OCI-LY7 (cell line): Measurements from ENCODE around the gene TBC1D17. TPM values are rescaled to one million over a fixed set of nuclear protein-coding genes. Genes with fewer than 3 reads are reported as not detected.

Experiments used
- BruUV-seq: library from RNA; stranded (reverse); fragments of 400-500 nt; replicated peaks from 2 replicates; lab custom pipeline; 2021; lab: Mats Ljungman, UMichigan
- CTCF ChIA-PET: fragments of 300-600 bp; sonication (Branson Sonifier 250); formaldehyde crosslinking; loops from one replicate; lab custom pipeline; 2022; ENCODE audit warnings: antibody characterized with exemption; ENCODE audit not compliant: unreplicated experiment; lab: Charles Lee
- POLR2A ChIA-PET: fragments of 300-600 bp; sonication (Branson Sonifier 250); formaldehyde crosslinking; loops from one replicate; lab custom pipeline; 2022; ENCODE audit warnings: antibody characterized with exemption; lab: Charles Lee
- DNase-seq: peaks from one replicate; pipeline ENCODE4 v3.0.0-alpha.2; 2015; ENCODE audit warnings: low spot score
- H2AFZ ChIP-seq: fragments of 200-600 bp; sonication (generic), shearing (Covaris generic); 2 replicates; pipeline ENCODE4 v1.6.1; 2014; ENCODE audit warnings: mild to moderate bottlenecking, antibody characterized with exemption, low read length, moderate library complexity
- H3K27ac ChIP-seq: fragments of 200-600 bp; sonication (generic); 2 replicates; pipeline ENCODE4 v1.5.1; 2014; ENCODE audit warnings: mixed run types, low read depth, mild to moderate bottlenecking, moderate library complexity, low read length, inconsistent platforms; ENCODE audit not compliant: poor library complexity, severe bottlenecking
- H3K36me3 ChIP-seq: fragments of 200-600 bp; sonication (generic); 2 replicates; pipeline ENCODE4 v1.6.1; 2014; ENCODE audit warnings: mild to moderate bottlenecking, antibody characterized with exemption, low read length, moderate library complexity, mixed read lengths; ENCODE audit not compliant: insufficient read depth
- H3K4me1 ChIP-seq: fragments of 200-600 bp; sonication (generic); 2 replicates; pipeline ENCODE4 v1.5.1; 2014; ENCODE audit warnings: mild to moderate bottlenecking, low read length; ENCODE audit not compliant: insufficient read depth, poor library complexity, severe bottlenecking
- H3K4me2 ChIP-seq: fragments of 200-600 bp; sonication (generic); 2 replicates; pipeline ENCODE4 v1.6.1; 2014; ENCODE audit warnings: mild to moderate bottlenecking, low read length
- H3K4me3 ChIP-seq: fragments of 200-600 bp; sonication (generic); 2 replicates; pipeline ENCODE4 v1.5.1; 2014; ENCODE audit warnings: mild to moderate bottlenecking, low read depth, low read length; ENCODE audit not compliant: poor library complexity, severe bottlenecking
- H3K79me2 ChIP-seq: fragments of 200-600 bp; sonication (generic); 2 replicates; pipeline ENCODE4 v1.6.1; 2016; ENCODE audit warnings: low read depth, mild to moderate bottlenecking, low read length, moderate library complexity, mixed read lengths; ENCODE audit not compliant: insufficient read depth
- H3K9me2 ChIP-seq: fragments of 200-600 bp; sonication (generic); 2 replicates; pipeline ENCODE4 v1.6.1; 2016; ENCODE audit warnings: mild to moderate bottlenecking, low read length, mixed read lengths; ENCODE audit not compliant: insufficient read depth
- H3K9me3 ChIP-seq: fragments of 200-600 bp; sonication (generic); 2 replicates; pipeline ENCODE4 v1.6.1; 2014; ENCODE audit warnings: mild to moderate bottlenecking, mixed run types, low read length, mixed read lengths
- H4K20me1 ChIP-seq: fragments of 200-600 bp; sonication (generic); 2 replicates; pipeline ENCODE4 v1.6.1; 2014; ENCODE audit warnings: mild to moderate bottlenecking, antibody characterized with exemption, low read length, moderate library complexity, mixed read lengths; ENCODE audit not compliant: insufficient read depth
- CTCF ChIP-seq: fragments of 200-600 bp; sonication (generic); conservative IDR thresholded peaks from 2 replicates; pipeline ENCODE4 v1.5.1; 2014; ENCODE audit warnings: mild to moderate bottlenecking, antibody characterized with exemption, low read length, moderate library complexity, mixed read lengths
- EZH2phosphoT487 ChIP-seq: fragments of 200-600 bp; sonication (generic); IDR thresholded peaks from 2 replicates; pipeline ENCODE4 v1.6.1; 2018; ENCODE audit warnings: low read depth, borderline replicate concordance, mild to moderate bottlenecking, mixed run types, antibody characterized with exemption, low read length, moderate library complexity, mixed read lengths
- intact Hi-C: fragments of 100-400 bp; cut with micrococcal nuclease; formaldehyde crosslinking; loops from one replicate; pipeline ENCODE4 v1.10.0; 2022; ENCODE audit not compliant: unreplicated experiment
- total RNA-seq, 2 experiments: library from RNA; depleted of rRNA in 1 of 2; stranded (reverse); fragments of >200 nt in 1 of 2; shearing (Covaris generic) in 1 of 2; gene quantifications; 2 replicates each; pipeline ENCODE4 v1.2.3, GENCODE V29; 2014 to 2022

TBC1D17 gene
- total RNA-seq, 2 experiments from 2014 or later, result 8.0 to 24.0 TPM

- Histone ChIP-seq H3K4me1 (peaks cover 28% of the 10 kb centered on the region), H3K4me3 (peak overlapping the region; percentile 90), H3K79me2 (peaks cover 13% of the 10 kb centered on the region; the same call in 1 of the 2 replicates), H4K20me1 (no peaks in the 10 kb centered on the region), H3K9me2 (no peaks in the 10 kb centered on the region), H3K36me3 (peaks cover 26% of the 10 kb centered on the region), H2AFZ (no peak overlapping the region), H3K4me2 (peak overlapping the region; percentile 98), H3K9me3 (no peaks in the 10 kb centered on the region), H3K27ac (no peak overlapping the region)
- no peak for DNase-seq
- ChIA-PET POLR2A (no interaction called here), CTCF (no interaction called here)
- intact Hi-C loops, result loop anchor here (5.0 kb wide), 1 partner anchor 286 kb away; the partner anchor contains the start of gene PRR12
- BruUV-seq, result no TSS peak
- no peak for TF ChIP-seq EZH2phosphoT487
- TF ChIP-seq CTCF, result no peak
These were observed 1.2 kb downstream of the TBC1D17 start for GRCh38 chr19:49878744-49879070.

- Histone ChIP-seq H3K4me1 (peaks cover 28% of the 10 kb centered on the region), H3K36me3 (peaks cover 26% of the 10 kb centered on the region), H3K9me3 (no peaks in the 10 kb centered on the region), H3K9me2 (no peaks in the 10 kb centered on the region), H3K79me2 (peaks cover 13% of the 10 kb centered on the region; the same call in 1 of the 2 replicates), H4K20me1 (no peaks in the 10 kb centered on the region), H3K27ac (no peak overlapping the region), H2AFZ (no peak overlapping the region), H3K4me2 (peak overlapping the region; percentile 98), H3K4me3 (peak overlapping the region; percentile 90)
- intact Hi-C loops, result loop anchor here (5.0 kb wide), 1 partner anchor 287 kb away; the partner anchor contains the start of gene PRR12
- DNase-seq, result no peak
- ChIA-PET POLR2A (interaction anchor here (1.0 kb wide), 1 partner anchor 10 kb away, joined by 3 read pairs; no protein-coding TSS in a partner anchor), CTCF (no interaction called here)
- BruUV-seq, result no TSS peak
- TF ChIP-seq EZH2phosphoT487 (no peak), CTCF (no peak)
These were observed 1.9 kb downstream of the TBC1D17 start for GRCh38 chr19:49879243-49879963.
